Loucy (cell line): ENCODE data around the gene DNAI1.

Experiments
- H2AFZ ChIP-seq: fragments of 200-600 bp; sonication (generic); 2 replicates; pipeline ENCODE4 v1.6.0; 2016; ENCODE audit warnings: antibody characterized with exemption, mild to moderate bottlenecking, low read length, moderate library complexity
- H3F3A ChIP-seq: fragments of 200-600 bp; 2 replicates; pipeline ENCODE4 v1.6.0; 2016; ENCODE audit warnings: antibody characterized with exemption, low read depth, mild to moderate bottlenecking
- H3K27me3 ChIP-seq: fragments of 200-600 bp; sonication (generic); 2 replicates; pipeline ENCODE4 v1.6.1; 2014; ENCODE audit warnings: low read length, mild to moderate bottlenecking; ENCODE audit not compliant: insufficient read depth, poor library complexity, severe bottlenecking
- H3K36me3 ChIP-seq: fragments of 200-600 bp; sonication (generic); 2 replicates; pipeline ENCODE4 v1.6.1; 2016; ENCODE audit warnings: low read length; ENCODE audit not compliant: insufficient read depth
- H3K4me1 ChIP-seq: fragments of 200-600 bp; sonication (generic); 2 replicates; pipeline ENCODE4 v1.5.1; 2014; ENCODE audit warnings: low read length, mild to moderate bottlenecking; ENCODE audit not compliant: insufficient read depth, poor library complexity, severe bottlenecking
- H3K4me2 ChIP-seq: fragments of 200-600 bp; sonication (generic); 2 replicates; pipeline ENCODE4 v1.6.0; 2014; ENCODE audit warnings: antibody characterized with exemption, low read length, low read depth, mild to moderate bottlenecking; ENCODE audit not compliant: poor library complexity, severe bottlenecking
- H3K4me3 ChIP-seq: fragments of 200-600 bp; sonication (generic); 2 replicates; pipeline ENCODE4 v1.5.1; 2014; ENCODE audit warnings: low read length, mild to moderate bottlenecking, mixed read lengths; ENCODE audit not compliant: poor library complexity, severe bottlenecking
- H3K79me2 ChIP-seq: fragments of 200-600 bp; sonication (generic); 2 replicates; pipeline ENCODE4 v1.6.1; 2014; ENCODE audit warnings: low read length; ENCODE audit not compliant: insufficient read depth
- H3K9ac ChIP-seq: fragments of 200-600 bp; sonication (generic); 2 replicates; pipeline ENCODE4 v1.6.0; 2014; ENCODE audit warnings: mild to moderate bottlenecking, low read depth, low read length, moderate library complexity; ENCODE audit not compliant: poor library complexity, severe bottlenecking
- H3K9me2 ChIP-seq: fragments of 200-600 bp; sonication (generic); replicated peaks from 2 replicates; pipeline ENCODE4 v1.6.1; 2016; ENCODE audit warnings: low read depth, low read length, mixed read lengths
- H3K9me3 ChIP-seq: fragments of 200-600 bp; sonication (generic); 2 replicates; pipeline ENCODE4 v1.6.1; 2014; ENCODE audit warnings: mild to moderate bottlenecking, antibody characterized with exemption, low read length, low read depth; ENCODE audit not compliant: insufficient read depth
- H4K20me1 ChIP-seq: fragments of 200-600 bp; sonication (generic); 2 replicates; pipeline ENCODE4 v1.6.0; 2014; ENCODE audit warnings: antibody characterized with exemption, low read length, mild to moderate bottlenecking; ENCODE audit not compliant: insufficient read depth, poor library complexity, severe bottlenecking
- EZH2phosphoT487 ChIP-seq: fragments of 200-600 bp; IDR thresholded peaks from 2 replicates; pipeline ENCODE4 v1.6.1; 2018; ENCODE audit warnings: antibody characterized with exemption, mild to moderate bottlenecking, moderate library complexity, borderline replicate concordance
- TF ChIP-seq, protein P1 (sequence below): fragments of 200-600 bp; sonication (generic); conservative IDR thresholded peaks from 2 replicates; pipeline ENCODE4 v1.5.1; 2014; ENCODE audit warnings: mild to moderate bottlenecking, antibody characterized with exemption, low read length

DNAI1 gene

DNA sequence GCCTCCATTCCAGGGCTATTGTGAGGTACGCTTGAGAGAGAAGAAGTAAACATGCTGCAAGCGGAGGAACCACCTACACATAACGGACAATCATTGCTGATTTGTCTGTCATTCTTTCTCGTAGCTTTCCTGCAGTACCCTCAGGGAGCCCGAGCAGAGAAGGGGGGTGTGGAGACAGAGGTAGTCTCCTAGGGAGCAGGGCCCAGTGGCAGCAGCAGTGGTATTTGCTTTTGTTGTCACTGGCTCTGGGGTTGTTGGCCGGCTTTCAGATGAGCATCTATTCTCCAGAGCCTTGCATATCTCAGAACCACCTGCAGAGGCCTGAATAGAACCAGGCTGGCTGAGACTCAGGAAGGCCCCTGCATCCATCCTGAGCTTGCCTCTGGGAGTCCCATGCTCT is 44.3 kb downstream of the DNAI1 start:
- no peaks in the 10 kb centered on the region for H3K9me2 ChIP-seq
- H4K20me1 ChIP-seq, result no peaks in the 10 kb centered on the region
- H3K4me1 ChIP-seq, result no peaks in the 10 kb centered on the region
- no peaks in the 10 kb centered on the region for H3K27me3 ChIP-seq
- no peak overlapping the region for H3K4me2 ChIP-seq
- H3K4me3 ChIP-seq, result no peak overlapping the region
- no peak for TF ChIP-seq EZH2phosphoT487
- TF ChIP-seq, protein P1, sequence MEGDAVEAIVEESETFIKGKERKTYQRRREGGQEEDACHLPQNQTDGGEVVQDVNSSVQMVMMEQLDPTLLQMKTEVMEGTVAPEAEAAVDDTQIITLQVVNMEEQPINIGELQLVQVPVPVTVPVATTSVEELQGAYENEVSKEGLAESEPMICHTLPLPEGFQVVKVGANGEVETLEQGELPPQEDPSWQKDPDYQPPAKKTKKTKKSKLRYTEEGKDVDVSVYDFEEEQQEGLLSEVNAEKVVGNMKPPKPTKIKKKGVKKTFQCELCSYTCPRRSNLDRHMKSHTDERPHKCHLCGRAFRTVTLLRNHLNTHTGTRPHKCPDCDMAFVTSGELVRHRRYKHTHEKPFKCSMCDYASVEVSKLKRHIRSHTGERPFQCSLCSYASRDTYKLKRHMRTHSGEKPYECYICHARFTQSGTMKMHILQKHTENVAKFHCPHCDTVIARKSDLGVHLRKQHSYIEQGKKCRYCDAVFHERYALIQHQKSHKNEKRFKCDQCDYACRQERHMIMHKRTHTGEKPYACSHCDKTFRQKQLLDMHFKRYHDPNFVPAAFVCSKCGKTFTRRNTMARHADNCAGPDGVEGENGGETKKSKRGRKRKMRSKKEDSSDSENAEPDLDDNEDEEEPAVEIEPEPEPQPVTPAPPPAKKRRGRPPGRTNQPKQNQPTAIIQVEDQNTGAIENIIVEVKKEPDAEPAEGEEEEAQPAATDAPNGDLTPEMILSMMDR, result no peak
- no peaks in the 10 kb centered on the region for H3K79me2 ChIP-seq
- H2AFZ ChIP-seq, result no peak overlapping the region
- no peaks in the 10 kb centered on the region for H3F3A ChIP-seq
- H3K9me3 ChIP-seq, result no peaks in the 10 kb centered on the region
- no peak overlapping the region for H3K9ac ChIP-seq
- no peaks in the 10 kb centered on the region for H3K36me3 ChIP-seq

DNA sequence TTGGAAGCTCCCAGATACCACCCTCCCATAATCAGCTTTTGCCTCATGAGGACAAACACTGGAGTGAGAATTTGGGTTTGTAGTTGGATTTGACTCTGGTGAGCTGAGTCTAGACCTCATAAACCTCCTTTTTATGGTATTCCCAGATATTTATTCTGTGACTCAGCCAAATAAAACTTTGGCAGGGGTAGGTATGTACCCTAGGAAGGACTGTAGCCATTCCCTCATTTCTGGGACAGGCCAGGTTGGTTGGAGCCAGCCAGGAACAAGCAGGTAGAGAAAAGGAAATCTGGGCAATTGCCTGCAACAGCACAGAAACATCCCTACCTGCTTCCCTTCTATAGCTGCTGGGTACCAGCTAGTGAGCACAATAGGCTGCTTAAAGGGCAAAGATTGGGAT is 44.8 kb downstream of the DNAI1 start:
- Histone ChIP-seq H4K20me1 (no peaks in the 10 kb centered on the region), H3K9ac (no peak overlapping the region), H3K4me3 (no peak overlapping the region), H3K36me3 (no peaks in the 10 kb centered on the region), H3K27me3 (no peaks in the 10 kb centered on the region), H3K4me1 (no peaks in the 10 kb centered on the region), H2AFZ (no peak overlapping the region), H3K79me2 (no peaks in the 10 kb centered on the region), H3F3A (no peaks in the 10 kb centered on the region), H3K4me2 (no peak overlapping the region), H3K9me2 (no peaks in the 10 kb centered on the region), H3K9me3 (no peaks in the 10 kb centered on the region)
- TF ChIP-seq, protein P1, result no peak
- no peak for TF ChIP-seq EZH2phosphoT487

DNA sequence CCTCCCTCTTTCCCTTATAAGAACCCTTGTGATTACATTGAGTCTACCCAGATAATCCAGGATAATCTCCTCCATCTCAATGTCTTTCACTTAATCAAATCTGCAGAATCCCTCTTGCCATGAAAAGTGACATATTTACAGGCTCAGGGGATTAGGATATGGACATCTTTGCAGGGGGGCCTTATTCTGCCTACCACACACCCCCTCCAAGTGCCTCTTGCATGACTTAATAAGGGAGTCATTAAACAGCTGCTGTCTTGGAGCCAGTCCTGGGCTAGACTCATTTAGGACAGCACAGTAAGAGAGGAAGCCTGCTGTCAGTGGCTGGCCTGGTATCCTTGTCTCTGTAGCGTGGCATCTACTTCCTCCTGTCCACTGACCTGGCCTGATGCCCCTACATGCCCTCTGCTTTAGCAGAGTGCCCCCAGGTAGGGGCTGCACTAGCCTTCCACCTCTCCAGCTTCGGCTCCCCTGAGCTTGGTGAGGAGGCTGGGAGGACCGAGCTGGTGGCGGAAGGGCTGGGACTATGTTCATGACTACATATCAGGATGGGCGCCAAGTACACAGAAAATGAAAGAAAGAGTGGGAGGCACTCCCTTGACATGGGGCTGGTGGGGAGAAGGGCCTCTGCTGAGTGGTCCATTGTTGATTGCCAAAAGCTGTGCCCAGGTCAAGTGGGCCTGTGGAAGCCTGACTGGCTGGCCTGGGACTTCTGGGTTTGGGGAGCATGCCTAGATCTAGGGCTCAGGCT is 46.9 kb downstream of the DNAI1 start:
- no peaks in the 10 kb centered on the region for H3K36me3 ChIP-seq
- no peaks in the 10 kb centered on the region for H3K9me2 ChIP-seq
- no peaks in the 10 kb centered on the region for H3K4me1 ChIP-seq
- H2AFZ ChIP-seq, result no peak overlapping the region
- no peaks in the 10 kb centered on the region for H3K79me2 ChIP-seq
- H3K9me3 ChIP-seq, result no peaks in the 10 kb centered on the region
- no peak for TF ChIP-seq EZH2phosphoT487
- TF ChIP-seq, protein P1, result no peak
- H3F3A ChIP-seq, result no peaks in the 10 kb centered on the region
- H3K9ac ChIP-seq, result no peak overlapping the region
- no peaks in the 10 kb centered on the region for H3K27me3 ChIP-seq
- no peak overlapping the region for H3K4me3 ChIP-seq
- H4K20me1 ChIP-seq, result no peaks in the 10 kb centered on the region
- H3K4me2 ChIP-seq, result no peak overlapping the region
